ENCODE data around the gene LSM14B. TPM values are rescaled to one million over a fixed set of nuclear protein-coding genes. Genes with fewer than 3 reads are reported as not detected.

The LSM14B gene
- total RNA-seq, 4 donors from 2014 or later, result 32.4 to 45.7 (median 37.0) TPM

DNA sequence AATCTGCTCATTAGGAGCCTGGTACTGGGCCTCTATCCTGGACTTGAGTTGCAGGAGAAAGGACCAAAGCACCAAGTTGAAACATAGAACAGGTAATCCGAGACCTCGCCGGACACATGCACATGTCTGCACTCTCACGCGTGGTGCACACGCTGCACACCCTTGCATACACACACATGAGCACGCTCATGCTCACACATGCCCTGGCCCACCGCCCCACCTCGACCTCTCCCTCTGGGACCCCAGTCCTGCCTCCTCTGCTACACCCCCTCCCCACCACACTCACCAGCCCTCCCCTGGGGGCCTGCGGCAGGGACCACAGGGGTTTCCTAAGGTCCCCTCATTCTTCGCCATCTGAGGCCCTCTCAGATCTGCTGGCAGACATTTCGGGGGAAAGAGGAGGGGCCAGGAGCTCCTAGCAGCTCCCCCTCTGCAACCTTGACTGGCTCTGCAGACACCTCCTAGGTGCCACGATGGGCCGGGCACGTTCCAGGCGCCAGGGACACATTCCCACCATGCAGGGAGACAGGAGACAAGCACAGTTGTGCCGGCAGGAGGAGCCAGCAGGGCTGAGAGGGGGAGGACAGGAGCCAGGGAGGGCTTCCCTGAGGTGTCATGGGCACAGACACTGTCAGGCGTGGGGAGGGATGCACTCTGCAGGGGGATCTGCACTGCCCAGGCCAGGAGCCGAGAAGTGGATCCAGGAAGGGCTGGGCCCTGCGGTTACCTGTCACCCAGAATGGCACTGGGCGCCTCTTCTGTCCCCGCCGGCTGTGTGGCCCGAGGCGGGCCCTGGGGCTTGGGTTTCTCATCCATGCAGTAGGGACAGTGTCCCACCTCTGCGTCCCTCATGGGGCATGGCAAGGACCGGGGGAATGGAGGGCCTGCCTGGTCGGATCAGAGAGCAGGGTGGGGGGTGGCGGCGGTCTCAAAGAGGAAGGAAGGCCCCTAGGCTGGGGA, 25.6 kb upstream of the LSM14B start:
- no peak for DNase-seq (ENCODE audit: low spot score in 2 of 2)
- H3K36me3 ChIP-seq, result no peaks in the 10 kb centered on the region
- TF ChIP-seq EP300 (IDR thresholded peaks at IDR 0.05) (no peak), CTCF (IDR thresholded peaks at IDR 0.05) (no peak), POLR2AphosphoS5 (IDR thresholded peaks at IDR 0.05) (no peak), POLR2A (IDR thresholded peaks at IDR 0.05) (no peak)
- H3K4me3 ChIP-seq, result no peak overlapping the region
- H3K4me1 ChIP-seq, result no peaks in the 10 kb centered on the region
- H3K9me3 ChIP-seq, result peaks cover 4% of the 10 kb centered on the region
- H3K27me3 ChIP-seq, result peaks cover 28% of the 10 kb centered on the region
- no peak overlapping the region for H3K27ac ChIP-seq
- WGBS, result 89% methylated on average over 22 of the region's 30 CpGs

GRCh38 chr20:62097881-62098407, 24.3 kb upstream of the LSM14B start:
- Histone ChIP-seq H3K4me3 (no peak overlapping the region), H3K4me1 (no peaks in the 10 kb centered on the region), H3K9me3 (peaks cover 4% of the 10 kb centered on the region), H3K27me3 (peaks cover 29% of the 10 kb centered on the region), H3K27ac (no peak overlapping the region), H3K36me3 (no peaks in the 10 kb centered on the region)
- WGBS, result 65% methylated on average over 16 of the region's 16 CpGs
- DNase-seq (ENCODE audit: low spot score in 2 of 2), result no peak
- TF ChIP-seq CTCF (IDR thresholded peaks at IDR 0.05), result no peak
- no peak for TF ChIP-seq POLR2A (IDR thresholded peaks at IDR 0.05)

- 91% methylated on average over 4 of the region's 4 CpGs for WGBS
- H3K27me3 ChIP-seq, result peaks cover 37% of the 10 kb centered on the region
Measured at GRCh38 chr20:62101078-62101477, 21.2 kb upstream of the LSM14B start.

GRCh38 chr20:62103508-62104233, 18.6 kb upstream of the LSM14B start:
- H3K27ac ChIP-seq, result no peak overlapping the region
- no peak for DNase-seq (ENCODE audit: low spot score in 2 of 2)
- no peaks in the 10 kb centered on the region for H3K36me3 ChIP-seq
- H3K9me3 ChIP-seq, result peaks cover 15% of the 10 kb centered on the region
- TF ChIP-seq POLR2A (IDR thresholded peaks at IDR 0.05) (no peak), EP300 (IDR thresholded peaks at IDR 0.05) (no peak), POLR2AphosphoS5 (IDR thresholded peaks at IDR 0.05) (no peak), CTCF (IDR thresholded peaks at IDR 0.05) (no peak)
- no peak overlapping the region for H3K4me3 ChIP-seq
- 74% methylated on average over 21 of the region's 21 CpGs for WGBS
- no peaks in the 10 kb centered on the region for H3K4me1 ChIP-seq
- peaks cover 26% of the 10 kb centered on the region for H3K27me3 ChIP-seq

More at GRCh38 chr20:62101078-62101477, 21.2 kb upstream of the LSM14B start:
- H3K27ac ChIP-seq, result no peak overlapping the region
- no peaks in the 10 kb centered on the region for H3K4me1 ChIP-seq
- H3K9me3 ChIP-seq, result peaks cover 4% of the 10 kb centered on the region
- DNase-seq (ENCODE audit: low spot score in 2 of 2), result no peak
- no peak overlapping the region for H3K4me3 ChIP-seq
- H3K36me3 ChIP-seq, result no peaks in the 10 kb centered on the region
- TF ChIP-seq CTCF (IDR thresholded peaks at IDR 0.05) (no peak), POLR2A (IDR thresholded peaks at IDR 0.05) (no peak), EP300 (IDR thresholded peaks at IDR 0.05) (no peak), POLR2AphosphoS5 (IDR thresholded peaks at IDR 0.05) (no peak)

All from suprapubic skin (tissue), 4 donors.